Esophagus mucosa (tissue), 1 donor: ENCODE measurements around the gene PLA2G4C. TPM values are rescaled to one million over a fixed set of nuclear protein-coding genes. Genes with fewer than 3 reads are reported as not detected.

Experiments used
- total RNA-seq: library from RNA; stranded (reverse); gene quantifications from one replicate; pipeline ENCODE4 v1.2.4, GENCODE V29; 2023
- donor health status: DM: yes; HTN: yes; CAD: no.

Gene PLA2G4C
- total RNA-seq, 1 donor from 2014 or later = 0.32 TPM

Other genes starting within 250 kb of the PLA2G4C start
- not detected for gene SULT2A1, start 224.5 kb downstream of the PLA2G4C start, total RNA-seq
- gene BSPH1, start 118.6 kb downstream of the PLA2G4C start, total RNA-seq = not detected
- not detected for gene ELSPBP1, start 116.2 kb downstream of the PLA2G4C start, total RNA-seq
- gene CABP5, start 66.7 kb downstream of the PLA2G4C start, total RNA-seq = not detected
- 25.2 TPM for gene LIG1, start 59.5 kb upstream of the PLA2G4C start, total RNA-seq
- 2.4 TPM for gene ZSWIM9, start 59.9 kb upstream of the PLA2G4C start, total RNA-seq
- 11.6 TPM for gene CARD8, start 145.1 kb upstream of the PLA2G4C start, total RNA-seq
- gene ZNF114, start 159.3 kb upstream of the PLA2G4C start, total RNA-seq = not detected
- 7.6 TPM for gene EMP3, start 214.7 kb upstream of the PLA2G4C start, total RNA-seq